Calu3 (cell line): Measurements from ENCODE around the gene ELL2. TPM values are rescaled to one million over a fixed set of nuclear protein-coding genes. Genes with fewer than 3 reads are reported as not detected.

Experiments used
- BruUV-seq: library from RNA; stranded (reverse); fragments of 400-500 nt; replicated peaks from 2 replicates; lab custom pipeline; 2021; lab: Mats Ljungman, UMichigan
- CTCF ChIA-PET: fragments of 300-600 bp; sonication (Branson Sonifier 250); formaldehyde crosslinking; loops from one replicate; lab custom pipeline; 2022; ENCODE audit warnings: antibody characterized with exemption; lab: Charles Lee
- DNase-seq: peaks from one replicate; pipeline ENCODE4 v3.0.0; 2022
- H3K27ac Mint-ChIP-seq: one replicate; pipeline ENCODE4 v1.8.0; 2022; ENCODE audit warnings: mixed read lengths; ENCODE audit not compliant: unreplicated experiment
- H3K27me3 Mint-ChIP-seq: one replicate; pipeline ENCODE4 v1.8.0; 2022; ENCODE audit warnings: mixed read lengths; ENCODE audit not compliant: unreplicated experiment
- H3K36me3 Mint-ChIP-seq: one replicate; pipeline ENCODE4 v1.8.0; 2022; ENCODE audit warnings: mild to moderate bottlenecking, moderate library complexity, mixed read lengths; ENCODE audit not compliant: insufficient read depth, unreplicated experiment
- H3K4me1 Mint-ChIP-seq: one replicate; pipeline ENCODE4 v1.8.0; 2022; ENCODE audit warnings: mild to moderate bottlenecking, low read depth, mixed read lengths; ENCODE audit not compliant: unreplicated experiment
- H3K4me3 Mint-ChIP-seq: one replicate; pipeline ENCODE4 v1.8.0; 2022; ENCODE audit warnings: mild to moderate bottlenecking, low read depth, moderate library complexity, mixed read lengths; ENCODE audit not compliant: unreplicated experiment
- H3K9me3 Mint-ChIP-seq: one replicate; pipeline ENCODE4 v1.8.0; 2022; ENCODE audit warnings: low read depth, mixed read lengths; ENCODE audit not compliant: unreplicated experiment
- CTCF ChIP-seq: fragments of 200-600 bp; IDR thresholded peaks from one replicate; pipeline ENCODE4 v1.8.0; 2022; ENCODE audit warnings: antibody characterized with exemption; ENCODE audit not compliant: unreplicated experiment
- intact Hi-C: fragments of 100-400 bp; cut with micrococcal nuclease; formaldehyde crosslinking; loops from one replicate; pipeline ENCODE4 v1.10.0; 2022; ENCODE audit not compliant: unreplicated experiment
- total RNA-seq: library from RNA; stranded (reverse); gene quantifications from 2 replicates; pipeline ENCODE4 v1.2.3, GENCODE V29; 2022

The ELL2 gene
- total RNA-seq, 1 experiment from 2014 or later, result 57.7 TPM

GRCh38 chr5:95892784-95893354, 68.8 kb downstream of the ELL2 start:
- Mint-ChIP-seq H3K27me3 (no peaks in the 10 kb centered on the region), H3K36me3 (peaks cover 47% of the 10 kb centered on the region), H3K27ac (no peak overlapping the region), H3K4me1 (peaks cover 6% of the 10 kb centered on the region), H3K4me3 (no peak overlapping the region), H3K9me3 (no peaks in the 10 kb centered on the region)
- BruUV-seq, result no TSS peak
- DNase-seq, result peak; percentile 74
- TF ChIP-seq CTCF, result peak; percentile 51
- CTCF ChIA-PET, result interaction anchor here (0.7 to 1.2 kb wide), 7 partner anchors 12 to 443 kb away, joined by 3 to 13 read pairs (median 4); no protein-coding TSS in a partner anchor
- intact Hi-C loops, result loop anchor here (1.0 to 10.0 kb wide), 3 partner anchors 66 to 443 kb away; no protein-coding TSS in a partner anchor

GRCh38 chr5:95891499-95891898, 70.2 kb downstream of the ELL2 start:
- Mint-ChIP-seq H3K36me3 (peaks cover 36% of the 10 kb centered on the region), H3K9me3 (no peaks in the 10 kb centered on the region), H3K27ac (no peak overlapping the region), H3K4me3 (no peak overlapping the region), H3K27me3 (no peaks in the 10 kb centered on the region), H3K4me1 (peaks cover 8% of the 10 kb centered on the region)
- no peak for DNase-seq
- BruUV-seq, result no TSS peak
- intact Hi-C loops, result loop anchor here (10.0 kb wide), 1 partner anchor 283 kb away; no protein-coding TSS in a partner anchor
- CTCF ChIA-PET, result no interaction called here
- TF ChIP-seq CTCF, result no peak

- H3K4me3 Mint-ChIP-seq, result no peak overlapping the region
- no TSS peak for BruUV-seq
- CTCF ChIA-PET, result interaction anchor here (0.7 kb wide), 2 partner anchors 60 to 431 kb away, joined by 3 read pairs; no protein-coding TSS in a partner anchor
- no peaks in the 10 kb centered on the region for H3K9me3 Mint-ChIP-seq
- H3K4me1 Mint-ChIP-seq, result peaks cover 13% of the 10 kb centered on the region
- intact Hi-C loops, result no loop called here
- no peak overlapping the region for H3K27ac Mint-ChIP-seq
- DNase-seq, result no peak
- no peaks in the 10 kb centered on the region for H3K27me3 Mint-ChIP-seq
- no peak for TF ChIP-seq CTCF
- peaks cover 25% of the 10 kb centered on the region for H3K36me3 Mint-ChIP-seq
Observed at GRCh38 chr5:95889076-95889475, 72.6 kb downstream of the ELL2 start.

GRCh38 chr5:95887977-95888376, 73.7 kb downstream of the ELL2 start:
- peak overlapping the region; percentile 53 for H3K27ac Mint-ChIP-seq
- peaks cover 23% of the 10 kb centered on the region for H3K4me1 Mint-ChIP-seq
- no peak for DNase-seq
- BruUV-seq, result TSS peak; percentile 22
- no peak for TF ChIP-seq CTCF
- intact Hi-C loops, result no loop called here
- H3K9me3 Mint-ChIP-seq, result no peaks in the 10 kb centered on the region
- no peak overlapping the region for H3K4me3 Mint-ChIP-seq
- no peaks in the 10 kb centered on the region for H3K27me3 Mint-ChIP-seq
- peaks cover 23% of the 10 kb centered on the region for H3K36me3 Mint-ChIP-seq
- CTCF ChIA-PET, result interaction anchor here (0.6 kb wide), 1 partner anchor 31 kb away, joined by 5 read pairs; no protein-coding TSS in a partner anchor
